B cell (primary cell): ENCODE data around the gene L3MBTL4. TPM values are rescaled to one million over a fixed set of nuclear protein-coding genes. Genes with fewer than 3 reads are reported as not detected.

Experiments used
- ATAC-seq: fragments of 200-7000 bp; cut with Tn5 transposase; one replicate; pipeline ENCODE4 v1.10.0; 2021; ENCODE audit warnings: low read depth, mild to moderate bottlenecking, moderate number of reproducible peaks, moderate library complexity
- CTCF ChIA-PET: fragments of 350-600 bp; sonication (Branson Sonifier 250); formaldehyde crosslinking; loops from one replicate; lab custom pipeline; 2021; ENCODE audit warnings: antibody characterized with exemption, inconsistent platforms; lab: Charles Lee
- POLR2A ChIA-PET: fragments of 350-600 bp; sonication (Branson Sonifier 250); formaldehyde crosslinking; loops from one replicate; lab custom pipeline; 2021; ENCODE audit warnings: antibody characterized with exemption; lab: Charles Lee
- DNase-seq: peaks from one replicate; pipeline ENCODE4 v3.0.0; 2013
- H2AFZ ChIP-seq: 2 replicates; pipeline ENCODE4 v1.6.1; 2012; ENCODE audit warnings: mild to moderate bottlenecking, low read depth, low read length; ENCODE audit not compliant: insufficient read depth, poor library complexity, severe bottlenecking
- H3K27ac ChIP-seq, 2 donors: 1 replicate in 1 of 2; 2 replicates in 1 of 2; pipeline ENCODE4 v1.5.1; 2012 to 2013; ENCODE audit warnings: low read length in 2 of 2, mild to moderate bottlenecking in 2 of 2, moderate library complexity in 1 of 2
- H3K27me3 ChIP-seq, 4 experiments: fragments of 200-600 bp in 1 of 4; sonication (generic) in 1 of 4; replicated peaks in 1 of 4; 1 replicate in 2 of 4; 2 replicates in 2 of 4; pipeline versions ENCODE4 v1.6.1 to v1.7.0; 2013 to 2016; ENCODE audit warnings: low read length in 3 of 4, mild to moderate bottlenecking in 2 of 4, mixed read lengths in 1 of 4, moderate library complexity in 1 of 4; ENCODE audit not compliant: insufficient read depth in 4 of 4, control insufficient read depth in 3 of 4; ENCODE audit errors: control extremely low read depth in 1 of 4
- H3K36me3 ChIP-seq, 2 experiments: replicated peaks in 1 of 2; 1 replicate in 1 of 2; 2 replicates in 1 of 2; pipeline versions ENCODE4 v1.6.1 to v1.7.1; 2013; ENCODE audit warnings: low read length in 1 of 2; ENCODE audit not compliant: insufficient read depth in 2 of 2, control insufficient read depth in 1 of 2; ENCODE audit errors: control extremely low read depth in 1 of 2, extremely low read depth in 1 of 2
- H3K4me1 ChIP-seq, 2 donors: fragments of 200-600 bp in 1 of 2; sonication (generic) in 1 of 2; 1 replicate in 1 of 2; 2 replicates in 1 of 2; pipeline versions ENCODE4 v1.5.1 to v1.6.1; 2013 to 2017; ENCODE audit warnings: low read length in 2 of 2; ENCODE audit not compliant: control insufficient read depth in 2 of 2, insufficient read depth in 2 of 2
- H3K4me2 ChIP-seq: replicated peaks from 2 replicates; pipeline ENCODE3; 2012; ENCODE audit warnings: mild to moderate bottlenecking, low read depth, low read length; ENCODE audit not compliant: poor library complexity, severe bottlenecking
- H3K4me3 ChIP-seq, 5 experiments: fragments of 200-600 bp in 1 of 5; sonication (generic) in 1 of 5; 1 replicate in 3 of 5; 2 replicates in 2 of 5; pipeline versions ENCODE4 v1.5.1 to v1.7.0; 2011 to 2016; ENCODE audit warnings: low read length in 4 of 5, mild to moderate bottlenecking in 4 of 5, low read depth in 2 of 5, control low read depth in 1 of 5, moderate library complexity in 1 of 5; ENCODE audit not compliant: insufficient read depth in 1 of 5; ENCODE audit errors: control extremely low read depth in 1 of 5, extremely low read depth in 1 of 5
- H3K79me2 ChIP-seq: fragments of 200-600 bp; sonication (generic); one replicate; pipeline ENCODE4 v1.6.0; 2016; ENCODE audit warnings: low read length; ENCODE audit not compliant: control insufficient read depth, insufficient read depth
- H3K9ac ChIP-seq: fragments of 200-600 bp; sonication (generic); 2 replicates; pipeline ENCODE4 v1.6.1; 2017; ENCODE audit warnings: mild to moderate bottlenecking, low read length, moderate library complexity
- H3K9me3 ChIP-seq, 3 donors: one replicate each; pipeline versions ENCODE4 v1.6.1 to v1.7.1; 2013; ENCODE audit warnings: low read length in 2 of 3; ENCODE audit not compliant: control insufficient read depth in 2 of 3, insufficient read depth in 1 of 3; ENCODE audit errors: control extremely low read depth in 1 of 3
- H4K20me1 ChIP-seq: 2 replicates; pipeline ENCODE4 v1.6.0; 2012; ENCODE audit warnings: mild to moderate bottlenecking, low read length; ENCODE audit not compliant: insufficient read depth, control insufficient read depth, poor library complexity, severe bottlenecking
- H3K27ac Mint-ChIP-seq: one replicate; pipeline ENCODE4 v1.8.0; 2021; ENCODE audit warnings: mixed read lengths
- H3K27me3 Mint-ChIP-seq: one replicate; pipeline ENCODE4 v1.8.0; 2021; ENCODE audit warnings: mixed read lengths
- H3K4me1 Mint-ChIP-seq: one replicate; pipeline ENCODE4 v1.8.0; 2021; ENCODE audit warnings: mixed read lengths
- H3K4me3 Mint-ChIP-seq: one replicate; pipeline ENCODE4 v1.8.0; 2021; ENCODE audit warnings: mixed read lengths
- H3K9me3 Mint-ChIP-seq: one replicate; pipeline ENCODE4 v1.8.0; 2022; ENCODE audit warnings: mixed read lengths; ENCODE audit not compliant: insufficient read depth
- CTCF ChIP-seq: fragments of 200-600 bp; IDR thresholded peaks from one replicate; pipeline ENCODE4 v1.8.0; 2022; ENCODE audit warnings: antibody characterized with exemption, mild to moderate bottlenecking
- EZH2 ChIP-seq: IDR thresholded peaks from 2 replicates; pipeline ENCODE4 v1.6.1; 2012; ENCODE audit warnings: borderline replicate concordance, low read depth, mild to moderate bottlenecking, moderate library complexity, low read length; ENCODE audit not compliant: insufficient read depth, poor library complexity, severe bottlenecking
- WGBS: methylation state at CpG from one replicate; pipeline ENCODE4 v1.1.5; 2013; ENCODE audit warnings: missing lambda C conversion rate; ENCODE audit not compliant: insufficient coverage; 5-methylcytosine and 5-hydroxymethylcytosine counted together
- intact Hi-C: fragments of 100-400 bp; cut with micrococcal nuclease; formaldehyde crosslinking; loops from one replicate; pipeline ENCODE4 v1.10.0; 2022
- polyA plus RNA-seq: library from polyadenylated mRNA; depleted of rRNA; stranded (reverse); fragments of >200 nt; gene quantifications from 2 replicates; pipeline ENCODE4 v1.2.3, GENCODE V29; 2012
- total RNA-seq, 2 donors: library from RNA; stranded (reverse); fragments of 120-200 nt in 1 of 2; gene quantifications; 1 replicate in 1 of 2; 2 replicates in 1 of 2; pipeline versions ENCODE4 v1.2.3 to v1.2.4, GENCODE V29; 2013 to 2022

The L3MBTL4 gene
- total and polyA plus RNA-seq, 2 donors (not counting 1 experiment from before 2014, with no cell fraction given), result 3.0 to 11.9 TPM

DNA sequence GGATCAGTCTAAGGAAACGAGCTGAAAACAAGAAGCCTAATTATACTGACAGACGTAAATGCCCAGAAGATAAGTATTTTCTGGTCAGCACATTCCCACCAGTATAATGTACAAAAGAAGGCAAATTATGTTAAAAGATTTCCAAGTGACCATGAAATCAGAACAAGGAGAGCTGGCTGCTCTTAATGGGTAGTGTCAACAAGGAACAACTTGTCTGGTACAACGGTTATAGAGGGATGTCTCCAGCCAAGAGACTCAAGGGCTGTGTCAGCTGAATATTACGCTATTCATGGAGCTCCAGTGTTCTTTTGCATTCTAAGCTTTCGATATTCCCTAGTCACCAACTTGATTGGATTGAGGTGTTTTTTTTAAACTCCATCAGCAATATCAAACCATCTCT lies 8.6 kb upstream of the L3MBTL4 start:
- Histone ChIP-seq H4K20me1 (no peaks in the 10 kb centered on the region), H3K4me3 (no peak overlapping the region), H3K9ac (no peak overlapping the region), H3K36me3 (no peaks in the 10 kb centered on the region), H3K27ac (no peak overlapping the region), H3K4me1 (no peaks in the 10 kb centered on the region), H3K79me2 (no peaks in the 10 kb centered on the region), H3K4me2 (no peak overlapping the region), H3K9me3 (no peaks in the 10 kb centered on the region), H2AFZ (no peak overlapping the region), H3K27me3 (peaks cover 0 to 2% (median 0%) of the 10 kb centered on the region in 4 experiments)
- no peak for DNase-seq
- Mint-ChIP-seq H3K27me3 (no peaks in the 10 kb centered on the region), H3K27ac (no peak overlapping the region), H3K4me3 (no peak overlapping the region), H3K9me3 (no peaks in the 10 kb centered on the region), H3K4me1 (no peaks in the 10 kb centered on the region)
- intact Hi-C loops, result no loop called here
- TF ChIP-seq EZH2, result no peak
- no peak for TF ChIP-seq CTCF
- no peak for ATAC-seq
- ChIA-PET POLR2A (no interaction called here), CTCF (no interaction called here)
- 100% methylated on average over 1 of the region's 5 CpGs for WGBS

GRCh38 chr18:6414118-6414722 lies 491 bp downstream of the L3MBTL4 start:
- H3K4me1 Mint-ChIP-seq, result peaks cover 30% of the 10 kb centered on the region
- Histone ChIP-seq H3K4me2 (peak overlapping the region; percentile 90), H3K9ac (peak overlapping the region; percentile 73)

More at GRCh38 chr18:6414118-6414722, 491 bp downstream of the L3MBTL4 start:
- Histone ChIP-seq H3K27me3 (no peaks in the 10 kb centered on the region), H3K27ac (peak overlapping the region; percentile 53 to 81), H3K79me2 (no peaks in the 10 kb centered on the region), H2AFZ (peak overlapping the region; percentile 94), H3K9me3 (no peaks in the 10 kb centered on the region), H3K4me1 (peaks cover 22 to 24% of the 10 kb centered on the region in 2 donors), H4K20me1 (no peaks in the 10 kb centered on the region), H3K36me3 (no peaks in the 10 kb centered on the region), H3K4me3 (peak overlapping the region in 4 of 5 experiments; percentile 52 to 86 (median 75))
- Mint-ChIP-seq H3K27me3 (peaks cover 6% of the 10 kb centered on the region), H3K27ac (peak overlapping the region; percentile 84), H3K9me3 (no peaks in the 10 kb centered on the region), H3K4me3 (peak overlapping the region; percentile 86)
- peak; percentile 80 for ATAC-seq
- TF ChIP-seq EZH2, result no peak
- TF ChIP-seq CTCF, result no peak
- intact Hi-C loops, result loop anchor here (10.0 kb wide), 1 partner anchor 1119 kb away; the partner anchor contains the start of gene ZBTB14
- CTCF ChIA-PET, result no interaction called here
- 3% methylated on average over 68 of the region's 68 CpGs for WGBS
- POLR2A ChIA-PET, result no interaction called here
- peak; percentile 78 for DNase-seq
